ENCODE data around the gene ACSF3.
"Not testable (repeated sequence)": the region's sequence is repeated elsewhere in the genome, so short reads cannot be mapped to it uniquely, and the experiment has no call there.

The ACSF3 gene

GRCh38 chr16:89150090-89150835 lies 56.6 kb downstream of the ACSF3 start:
- DNase-seq = no peak

DNA sequence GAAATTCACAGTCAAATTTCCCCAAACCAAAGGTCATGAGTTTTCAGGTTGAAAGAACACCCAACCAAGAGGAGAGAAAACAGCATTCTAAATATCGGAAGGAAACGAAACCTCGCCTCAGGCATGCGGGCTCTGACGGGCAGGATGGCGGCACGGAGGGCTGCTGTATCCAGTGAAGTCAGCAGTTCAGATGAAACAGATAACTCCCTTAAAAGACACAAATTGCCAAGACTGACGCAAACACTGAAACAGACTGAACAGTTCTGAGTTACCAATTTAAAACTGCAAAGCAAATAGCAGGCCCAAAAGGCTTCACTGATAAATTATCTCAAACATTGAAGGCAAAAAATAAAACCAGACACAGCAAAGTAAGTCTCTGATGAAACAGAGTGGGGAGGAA lies 57.3 kb downstream of the ACSF3 start:
- no peak for DNase-seq

GRCh38 chr16:89152831-89153700 lies 59.4 kb downstream of the ACSF3 start:
- no peak for DNase-seq

GRCh38 chr16:89153848-89154271 lies 60.2 kb downstream of the ACSF3 start:
- DNase-seq = no peak

DNA sequence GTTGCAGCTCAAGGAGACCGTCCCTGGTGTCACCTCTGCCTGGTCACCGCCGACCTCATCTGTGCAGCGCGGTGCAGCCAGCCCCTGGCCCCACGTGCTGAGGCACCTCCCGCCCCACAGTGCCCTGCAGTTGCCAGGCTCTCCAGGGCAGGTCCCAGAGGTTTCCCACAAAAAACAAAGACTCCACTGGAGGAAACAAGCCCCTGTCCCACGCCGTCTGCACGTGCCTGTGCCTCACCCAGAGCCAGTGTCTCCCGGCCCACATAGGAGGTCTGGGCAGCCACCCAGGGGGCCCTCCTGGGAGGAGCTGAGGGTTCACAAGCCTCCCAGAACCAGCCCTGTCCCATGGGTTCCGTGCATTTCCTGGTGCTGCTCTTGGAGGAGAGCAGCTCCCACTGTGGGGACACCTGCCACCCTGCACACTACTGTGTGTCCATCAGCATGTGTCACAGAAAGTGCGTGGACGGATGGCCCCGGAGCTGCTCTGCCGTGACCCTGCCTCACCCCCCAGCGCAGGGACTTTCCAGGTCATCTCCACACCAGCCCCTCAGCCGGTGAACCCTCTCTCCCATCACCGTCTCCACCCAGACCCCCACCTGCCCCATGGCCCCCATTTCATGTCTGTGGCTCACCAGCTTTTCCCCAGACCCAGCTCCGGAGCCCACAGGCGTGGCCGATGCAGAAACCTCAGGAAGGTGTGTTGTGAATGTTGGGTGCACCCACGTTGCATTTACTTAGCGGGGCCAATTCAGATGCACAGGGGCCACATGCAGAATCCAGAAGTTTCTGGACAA lies 60.9 kb downstream of the ACSF3 start:
- no peak for DNase-seq

DNA sequence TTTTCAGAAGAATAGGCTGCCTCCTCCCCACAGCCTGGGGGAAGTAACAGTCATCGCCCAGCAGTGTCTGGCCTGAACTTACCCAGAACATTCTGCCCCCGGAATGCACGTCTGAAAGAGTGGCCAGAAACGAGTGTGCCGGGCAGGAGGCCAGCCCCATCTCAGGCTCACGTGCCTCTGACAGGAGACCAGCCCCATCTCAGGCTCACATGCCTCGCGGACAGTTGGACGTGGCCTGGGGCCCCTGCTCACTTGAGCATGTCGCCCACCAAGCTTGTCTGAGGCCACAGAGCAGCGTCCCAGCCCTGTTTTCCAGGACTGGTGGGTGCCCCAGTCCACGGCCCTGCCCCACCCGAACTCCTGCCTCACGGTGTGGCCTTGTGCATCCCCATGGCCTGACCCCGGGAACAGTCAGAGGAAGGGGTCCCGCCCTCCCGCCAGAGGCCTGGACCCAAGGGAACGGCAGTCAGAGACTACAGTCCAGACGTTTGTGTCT lies 61.6 kb downstream of the ACSF3 start:
- DNase-seq = no peak

- DNase-seq = no peak
Measured at GRCh38 chr16:89155851-89156739, 62.4 kb downstream of the ACSF3 start.

DNA sequence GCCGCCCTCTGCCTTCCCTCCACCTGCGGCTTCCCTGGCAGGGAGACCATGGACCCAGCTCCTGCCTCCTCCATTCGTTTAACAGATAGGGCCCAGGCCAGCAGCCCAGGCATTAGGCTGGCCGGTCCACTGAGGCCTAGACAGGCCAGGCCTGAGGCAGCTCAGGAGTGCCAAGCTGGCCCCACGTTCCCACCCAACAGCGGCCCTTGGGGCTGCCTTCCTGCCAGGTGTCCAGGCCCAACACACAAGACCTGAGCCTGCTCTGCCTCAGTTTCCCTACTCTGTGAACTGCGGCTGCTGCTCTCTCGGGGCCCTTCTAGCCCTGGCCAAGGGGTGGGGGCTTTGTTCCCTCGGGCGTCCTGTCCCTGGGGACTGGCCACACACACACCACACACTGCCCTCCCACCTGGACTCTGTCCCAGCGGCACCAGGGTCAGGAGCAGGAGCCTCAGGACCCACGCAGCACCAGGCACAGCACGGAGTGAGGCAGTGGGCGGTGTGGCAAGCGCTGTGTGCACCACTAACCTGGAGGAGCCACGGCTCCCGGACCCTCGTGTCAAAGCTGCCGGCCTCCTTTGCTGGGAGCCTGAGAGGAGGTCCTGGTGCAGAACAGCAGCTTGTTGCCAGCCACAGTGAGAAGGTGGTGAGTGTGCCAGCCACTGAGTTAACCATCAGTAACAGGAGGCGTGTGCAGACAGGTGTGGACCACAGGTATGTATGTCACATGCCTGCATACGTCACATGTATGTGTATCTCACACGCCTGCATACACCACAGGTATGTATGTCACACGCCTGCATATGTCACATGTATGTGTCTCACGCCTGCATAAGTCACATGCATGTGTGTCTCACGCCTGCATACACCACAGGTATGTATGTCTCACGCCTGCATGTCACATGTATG lies 63.3 kb downstream of the ACSF3 start:
- DNase-seq = no peak

GRCh38 chr16:89157778-89158177 lies 64.1 kb downstream of the ACSF3 start:
- DNase-seq = no peak

DNA sequence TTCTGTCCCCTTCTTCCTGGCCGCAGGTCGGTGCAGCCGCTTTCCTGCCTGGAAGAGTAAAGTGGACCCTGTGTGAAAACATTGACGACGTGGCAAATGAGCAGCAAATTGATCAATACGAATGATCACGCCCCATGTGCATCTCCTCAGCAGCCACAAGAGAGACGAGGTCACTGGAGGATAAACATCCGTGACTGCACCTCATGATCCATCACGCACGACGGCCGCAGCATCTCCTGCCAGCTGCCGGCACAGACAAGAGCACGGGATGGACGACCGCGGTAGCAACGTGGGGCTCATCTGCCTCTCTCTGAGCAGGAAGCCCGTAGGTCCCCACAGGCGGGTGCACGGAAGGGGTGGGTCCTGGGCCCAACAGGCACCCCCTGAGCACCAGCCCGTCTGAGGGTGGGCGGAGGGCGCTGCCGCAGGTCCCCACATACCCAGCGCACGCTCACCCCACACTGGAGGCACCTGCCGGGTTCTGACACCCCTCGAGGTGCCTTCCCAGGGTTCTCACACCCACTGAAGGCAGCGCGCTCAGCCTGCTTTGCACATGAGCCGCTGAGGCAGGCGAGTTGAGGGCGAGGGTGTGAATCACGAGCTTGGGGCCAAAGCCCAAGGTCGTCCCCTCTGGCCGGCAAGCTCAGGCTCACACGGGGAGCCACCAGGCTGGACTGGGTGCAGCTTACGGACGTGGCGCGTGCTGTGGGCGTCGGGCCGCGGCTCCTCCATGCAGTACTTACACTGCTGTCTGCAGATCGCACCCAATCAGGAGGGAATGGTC lies 65.6 kb downstream of the ACSF3 start:
- no peak for DNase-seq

- DNase-seq = no peak
Measured at GRCh38 chr16:89159850-89160354, 66.2 kb downstream of the ACSF3 start.

DNA sequence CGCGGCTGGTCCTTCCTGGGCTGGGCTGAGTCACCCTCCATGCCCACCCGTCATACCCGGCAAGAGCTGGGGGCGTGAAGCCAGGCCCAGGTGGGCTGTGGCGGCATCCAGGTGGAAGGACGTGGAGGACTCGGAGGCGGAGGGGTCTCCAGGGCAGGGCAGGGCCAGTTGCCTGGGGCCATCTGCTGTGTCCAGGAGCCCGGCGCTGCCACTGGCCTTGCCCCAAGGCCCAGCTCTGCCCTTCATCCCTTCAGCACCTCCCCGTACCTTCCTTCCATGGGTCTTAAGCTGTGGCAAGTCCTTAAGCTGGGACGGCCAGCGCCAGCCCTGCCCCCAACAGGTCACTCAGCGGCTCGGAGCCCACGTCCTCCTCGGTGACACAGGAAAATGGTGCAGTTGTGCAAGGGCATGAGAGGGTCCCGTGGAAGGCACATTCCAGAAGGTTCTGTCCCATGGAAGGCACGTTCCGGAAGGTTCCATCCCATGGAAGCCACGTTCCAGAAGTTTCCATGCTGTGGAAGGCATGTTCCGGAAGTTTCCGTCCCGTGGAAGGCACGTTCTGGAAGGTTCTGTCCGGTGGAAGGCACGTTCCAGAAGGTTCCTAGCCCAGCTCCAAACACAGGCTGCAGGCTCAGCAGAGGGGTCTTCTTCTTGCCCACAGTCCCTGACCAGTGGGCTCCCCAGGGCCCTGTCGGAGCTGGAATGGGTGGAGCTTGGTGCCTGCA lies 67.5 kb downstream of the ACSF3 start:
- DNase-seq = no peak

- DNase-seq = no peak
Measured at GRCh38 chr16:89161763-89162713, 68.4 kb downstream of the ACSF3 start.

DNA sequence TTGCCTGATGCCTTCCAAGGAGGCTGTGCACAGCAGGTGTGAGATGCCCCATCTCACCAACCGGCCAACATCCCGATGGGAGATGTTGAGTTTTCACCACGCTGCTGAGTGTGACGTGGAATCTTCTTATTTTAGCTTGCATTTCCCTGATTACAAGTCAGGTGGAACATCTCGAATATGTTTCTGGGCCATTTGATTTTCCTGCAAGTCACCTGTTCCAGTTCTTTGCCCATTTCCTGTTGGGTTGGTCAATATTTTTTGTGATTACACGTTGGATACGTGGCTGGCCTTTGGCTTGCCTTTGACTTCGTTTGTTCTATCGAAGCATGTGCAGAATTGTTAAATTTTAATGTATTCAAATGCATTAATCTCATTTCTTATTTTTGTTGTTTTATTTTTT lies 69.6 kb downstream of the ACSF3 start:
- DNase-seq = no peak

DNA sequence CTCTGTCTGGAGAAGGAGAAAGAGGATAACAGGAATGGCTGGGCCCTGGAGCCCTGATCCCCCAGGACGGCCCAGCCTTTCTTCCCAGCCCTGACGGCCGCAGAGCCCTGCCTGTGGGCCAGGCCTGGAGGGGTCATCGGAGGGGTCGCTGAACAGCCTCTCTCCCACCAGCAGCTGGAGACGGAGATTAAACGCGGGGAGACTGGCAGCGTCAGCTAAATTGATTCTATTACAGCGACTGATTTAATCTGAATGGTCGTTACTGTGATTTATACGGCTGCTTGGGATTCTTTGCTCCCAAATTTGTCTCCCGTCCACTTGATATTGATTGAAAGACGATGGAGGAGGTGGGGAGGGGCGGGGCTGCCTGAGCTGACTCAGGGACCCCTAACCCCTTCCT lies 70.8 kb downstream of the ACSF3 start:
- DNase-seq = no peak

DNA sequence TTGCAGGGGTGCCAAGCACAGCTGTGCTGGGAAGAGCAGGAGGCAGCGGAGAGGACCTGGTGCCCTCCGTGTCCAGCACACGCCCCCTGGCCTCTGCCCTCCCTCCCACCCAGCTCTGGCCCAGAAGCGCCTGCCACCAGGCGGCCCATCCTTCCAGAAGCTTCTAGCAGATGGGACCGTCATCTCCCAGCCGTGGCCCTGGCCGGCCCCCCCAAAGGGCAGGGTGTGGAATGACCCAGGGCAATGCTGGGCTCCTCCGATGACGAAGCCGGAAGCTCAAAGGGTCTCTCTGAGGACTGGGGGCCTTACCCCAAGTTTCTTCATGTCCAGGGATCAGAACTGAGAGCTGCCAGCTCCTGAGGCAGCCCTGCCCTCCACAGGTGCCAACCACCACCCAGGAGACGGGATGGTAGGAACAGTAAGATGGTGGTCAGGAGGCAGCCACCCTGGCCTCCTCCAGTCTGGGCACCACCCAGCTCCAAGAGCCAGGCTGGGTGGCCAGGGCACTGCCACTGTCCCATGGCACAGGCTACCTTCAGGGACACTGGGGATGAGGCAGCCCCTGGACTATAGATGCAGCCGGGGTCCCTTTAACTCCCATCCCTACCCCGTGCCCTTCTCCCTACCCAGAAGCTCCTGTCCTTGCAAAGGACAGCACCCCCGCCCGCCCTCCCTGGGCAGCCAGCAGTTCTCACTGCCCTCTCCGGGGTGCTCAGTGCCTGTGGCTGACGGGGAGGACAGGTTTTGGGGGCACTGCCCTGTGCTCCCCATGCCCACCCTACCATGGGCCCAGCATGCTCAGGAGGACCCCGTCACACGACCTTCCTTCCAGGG lies 71.4 kb downstream of the ACSF3 start:
- no peak for DNase-seq

- not testable (repeated sequence) for DNase-seq
Measured at GRCh38 chr16:89165681-89165979, 72.0 kb downstream of the ACSF3 start.
